ENCODE measurements around the gene KRTAP1-1. TPM values are rescaled to one million over a fixed set of nuclear protein-coding genes. Genes with fewer than 3 reads are reported as not detected.
"Not testable (repeated sequence)": the region's sequence is repeated elsewhere in the genome, so short reads cannot be mapped to it uniquely, and the experiment has no call there.

The KRTAP1-1 gene
- total RNA-seq, 1 experiment from 2014 or later: not detected

DNA sequence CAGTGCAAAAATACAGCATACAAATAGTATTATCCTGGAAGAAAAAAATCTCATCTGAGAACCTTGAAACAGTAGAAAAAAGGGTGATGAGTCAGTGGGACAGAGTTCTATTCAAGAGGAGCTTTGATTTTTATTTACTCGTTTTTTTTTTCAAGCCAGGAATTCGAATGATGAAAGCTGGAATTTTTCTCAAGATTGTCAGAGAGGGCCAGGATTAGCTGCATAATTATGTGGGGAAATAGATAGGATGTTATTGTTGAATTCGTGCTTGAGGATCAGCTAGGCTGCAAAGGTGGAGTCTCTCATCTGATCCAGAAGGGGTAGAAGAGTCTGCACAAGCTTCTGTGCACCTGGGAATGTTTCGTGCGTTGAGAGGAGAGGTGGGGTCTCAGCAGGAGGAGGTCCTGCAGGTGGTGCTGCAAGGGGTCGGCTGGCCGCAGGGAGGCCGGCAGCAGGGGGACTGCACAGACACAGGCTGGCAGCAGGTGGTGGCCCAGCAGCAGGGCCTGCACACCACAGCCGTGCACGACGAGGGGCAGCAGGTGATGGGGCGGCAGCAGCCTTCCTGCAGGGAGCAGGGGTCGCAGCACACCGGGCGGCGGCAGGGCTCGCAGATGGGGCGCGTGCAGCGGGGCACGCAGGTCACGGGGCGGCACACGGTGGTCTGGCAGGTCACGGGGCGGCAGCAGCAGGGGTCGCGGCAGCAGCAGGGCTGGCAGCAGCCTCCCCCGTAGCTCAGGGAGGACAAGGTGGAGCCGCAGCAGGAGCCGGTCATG lies 18.2 kb upstream of the KRTAP1-1 start:
- in situ Hi-C loops (cut with HindIII; ENCODE audit: low pct_unique_long_range_greater_than_20kb, low sequenced_read_pairs): not testable (repeated sequence)

DNA sequence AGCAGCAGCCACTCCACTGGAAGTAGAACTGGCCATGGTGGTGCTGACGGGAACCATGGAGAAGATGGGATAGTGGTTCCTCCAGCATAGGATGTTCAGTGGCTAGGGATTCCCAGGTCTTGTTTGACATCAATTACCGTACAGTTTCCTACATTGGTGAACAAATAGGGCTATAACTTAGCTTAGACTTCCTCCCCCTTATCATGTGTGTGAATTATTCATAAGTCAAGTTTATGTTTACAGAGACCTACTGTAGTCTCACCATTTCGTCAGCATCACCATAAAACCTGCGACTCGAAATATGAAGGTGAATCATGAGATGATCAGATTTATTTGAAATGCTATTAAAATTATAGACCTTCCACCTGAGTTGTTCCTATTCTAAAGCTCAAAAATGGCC lies 17.5 kb upstream of the KRTAP1-1 start:
- in situ Hi-C loops (cut with HindIII; ENCODE audit: low pct_unique_long_range_greater_than_20kb, low sequenced_read_pairs): no loop called here
- DNase-seq (ENCODE audit: low read depth): no peak

More for the DNA sequence above, 18.2 kb upstream of the KRTAP1-1 start:
- DNase-seq (ENCODE audit: low read depth): peak; percentile 86

DNA sequence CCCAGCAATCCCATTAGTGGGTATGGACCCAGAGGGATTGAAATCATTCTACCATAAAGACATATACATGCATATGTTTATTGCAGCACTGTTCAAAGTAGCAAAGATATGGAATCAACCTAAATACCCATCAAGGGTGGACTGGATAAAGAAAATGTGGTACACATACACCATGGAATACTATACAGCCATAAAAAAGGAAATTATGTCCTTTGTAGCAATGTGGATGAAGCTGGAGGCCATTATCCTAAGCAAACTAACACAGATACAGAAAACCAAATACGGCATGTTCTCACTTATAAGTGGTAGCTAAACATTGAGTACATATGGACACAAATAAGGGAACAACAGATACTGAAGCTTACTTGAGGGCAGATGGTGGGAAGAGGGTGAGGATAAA lies 16.3 kb upstream of the KRTAP1-1 start:
- DNase-seq (ENCODE audit: low read depth): no peak
- in situ Hi-C loops (cut with HindIII; ENCODE audit: low pct_unique_long_range_greater_than_20kb, low sequenced_read_pairs): no loop called here

DNA sequence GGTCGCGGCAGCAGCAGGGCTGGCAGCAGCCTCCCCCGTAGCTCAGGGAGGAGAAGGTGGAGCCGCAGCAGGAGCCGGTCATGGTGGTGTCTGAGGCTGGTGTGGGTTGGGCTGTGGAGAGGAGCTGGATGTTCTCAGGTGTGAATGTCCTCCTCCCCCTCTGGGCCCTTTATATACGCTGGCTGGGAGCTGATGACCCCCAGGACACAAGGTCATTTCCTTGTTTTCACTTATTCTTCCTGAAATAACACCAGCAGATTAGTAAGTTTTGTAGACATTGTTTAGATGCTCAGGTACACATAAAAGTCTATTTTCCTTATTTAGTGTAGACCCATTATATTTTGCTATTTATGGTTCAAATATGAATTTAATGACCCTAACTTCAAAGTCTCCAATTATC lies 13.9 kb upstream of the KRTAP1-1 start, which contains the start of gene KRTAP2-2:
KRTAP2-2 (minus strand) TSS at position 101 of the 400 bp plus-strand sequence; CDS start at position 82, 19 bp downstream.
- in situ Hi-C loops (cut with HindIII; ENCODE audit: low pct_unique_long_range_greater_than_20kb, low sequenced_read_pairs): not testable (repeated sequence)

DNA sequence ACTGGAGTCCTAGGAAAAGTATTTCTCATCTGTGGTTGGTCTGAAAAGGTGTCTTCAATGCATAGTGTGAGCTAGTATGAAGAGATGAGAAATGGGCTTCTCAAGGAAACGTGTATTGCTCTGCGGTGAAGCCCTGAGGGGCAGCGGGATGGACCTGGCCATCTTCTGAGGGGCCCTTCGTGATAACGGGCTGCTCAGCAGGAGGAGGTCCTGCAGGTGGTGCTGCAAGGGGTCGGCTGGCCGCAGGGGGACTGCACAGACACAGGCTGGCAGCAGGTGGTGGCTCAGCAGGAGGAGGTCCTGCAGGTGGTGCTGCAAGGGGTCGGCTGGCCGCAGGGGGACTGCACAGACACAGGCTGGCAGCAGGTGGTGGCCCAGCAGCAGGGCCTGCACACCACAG lies 13.3 kb upstream of the KRTAP1-1 start:
- in situ Hi-C loops (cut with HindIII; ENCODE audit: low pct_unique_long_range_greater_than_20kb, low sequenced_read_pairs): not testable (repeated sequence)

More for the DNA sequence above, 13.9 kb upstream of the KRTAP1-1 start, which contains the start of gene KRTAP2-2:
- not testable (repeated sequence) for DNase-seq (ENCODE audit: low read depth)

DNA sequence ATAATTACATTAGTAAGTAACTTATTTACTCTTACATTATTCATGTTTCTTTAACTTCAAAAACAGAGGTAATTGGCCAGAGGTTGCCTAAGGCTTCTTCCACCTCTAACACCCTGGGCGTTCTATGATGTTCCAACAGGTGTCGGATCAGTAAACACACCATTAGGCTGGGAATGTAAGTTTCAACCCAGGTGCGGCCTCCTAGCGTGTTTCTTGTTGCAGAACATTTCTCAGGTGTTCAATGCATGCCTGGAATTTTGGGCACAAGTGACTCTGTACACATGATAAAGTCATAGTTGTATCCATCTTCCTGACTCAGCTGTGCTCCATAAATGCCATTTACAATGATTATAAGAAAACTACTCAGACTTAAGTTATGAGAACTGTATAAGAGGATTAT lies 12.8 kb upstream of the KRTAP1-1 start:
- DNase-seq (ENCODE audit: low read depth): no peak
- in situ Hi-C loops (cut with HindIII; ENCODE audit: low pct_unique_long_range_greater_than_20kb, low sequenced_read_pairs): no loop called here

More for the DNA sequence above, 13.3 kb upstream of the KRTAP1-1 start:
- not testable (repeated sequence) for DNase-seq (ENCODE audit: low read depth)

DNA sequence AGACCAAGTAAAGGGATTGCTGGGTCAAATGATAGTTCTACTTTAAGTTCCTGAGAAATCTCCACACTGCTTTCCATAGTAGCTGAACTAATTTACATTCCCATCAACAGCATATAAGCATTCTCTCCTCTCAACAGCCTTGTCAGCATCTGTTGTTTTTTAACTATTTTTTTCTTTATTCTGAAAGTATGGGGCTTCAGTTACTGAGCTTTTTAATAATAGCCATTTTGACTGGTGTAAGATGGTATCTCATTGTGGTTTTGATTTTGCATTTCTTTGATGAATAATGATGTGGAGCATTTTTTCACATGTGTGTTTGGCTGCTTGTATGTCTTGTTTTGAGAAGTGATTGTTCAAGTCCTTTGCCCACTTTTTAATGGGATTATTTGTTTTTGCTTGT lies 11.3 kb upstream of the KRTAP1-1 start:
- in situ Hi-C loops (cut with HindIII; ENCODE audit: low pct_unique_long_range_greater_than_20kb, low sequenced_read_pairs): no loop called here

DNA sequence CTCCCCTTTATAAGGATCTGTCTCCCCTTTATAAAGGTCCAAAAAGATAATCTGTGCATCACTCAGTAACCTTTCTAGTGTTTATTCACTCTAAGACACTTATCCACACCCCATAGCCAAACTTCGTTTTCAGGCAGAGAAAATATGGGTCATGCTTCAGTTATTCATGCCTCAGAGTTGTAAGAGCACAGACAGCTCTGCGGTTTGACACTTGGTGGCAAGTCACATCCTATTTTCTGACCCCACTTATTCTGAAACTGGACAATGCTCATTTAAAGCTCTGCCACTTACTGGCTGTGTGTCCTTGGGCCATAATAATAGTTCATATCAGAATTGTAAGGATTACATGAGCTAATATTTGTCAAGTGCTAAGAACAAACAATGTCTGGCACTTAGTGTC lies 7.9 kb upstream of the KRTAP1-1 start:
- in situ Hi-C loops (cut with HindIII; ENCODE audit: low pct_unique_long_range_greater_than_20kb, low sequenced_read_pairs): no loop called here
- no peak for DNase-seq (ENCODE audit: low read depth)

More for the DNA sequence above, 11.3 kb upstream of the KRTAP1-1 start:
- DNase-seq (ENCODE audit: low read depth): no peak

DNA sequence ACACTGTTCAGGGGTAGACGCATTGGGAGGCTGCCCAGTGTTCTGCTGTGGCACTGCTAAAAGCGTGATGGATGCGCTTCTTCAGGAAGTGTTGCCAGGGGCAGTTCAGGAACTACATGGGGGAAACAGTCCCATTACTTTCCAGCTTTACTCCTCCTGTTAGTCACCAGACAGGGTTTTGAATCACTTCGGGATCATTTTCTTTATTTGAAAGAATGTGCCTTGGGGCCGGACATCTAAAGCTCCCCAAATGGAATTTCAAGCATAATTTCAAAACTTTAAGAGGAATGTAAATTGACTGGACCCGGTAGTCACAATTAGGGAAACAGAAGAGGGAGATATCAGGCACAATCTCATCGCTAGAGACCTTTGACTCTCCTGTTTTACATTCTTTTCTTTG lies 7.2 kb upstream of the KRTAP1-1 start:
- in situ Hi-C loops (cut with HindIII; ENCODE audit: low pct_unique_long_range_greater_than_20kb, low sequenced_read_pairs): no loop called here
- DNase-seq (ENCODE audit: low read depth): no peak

DNA sequence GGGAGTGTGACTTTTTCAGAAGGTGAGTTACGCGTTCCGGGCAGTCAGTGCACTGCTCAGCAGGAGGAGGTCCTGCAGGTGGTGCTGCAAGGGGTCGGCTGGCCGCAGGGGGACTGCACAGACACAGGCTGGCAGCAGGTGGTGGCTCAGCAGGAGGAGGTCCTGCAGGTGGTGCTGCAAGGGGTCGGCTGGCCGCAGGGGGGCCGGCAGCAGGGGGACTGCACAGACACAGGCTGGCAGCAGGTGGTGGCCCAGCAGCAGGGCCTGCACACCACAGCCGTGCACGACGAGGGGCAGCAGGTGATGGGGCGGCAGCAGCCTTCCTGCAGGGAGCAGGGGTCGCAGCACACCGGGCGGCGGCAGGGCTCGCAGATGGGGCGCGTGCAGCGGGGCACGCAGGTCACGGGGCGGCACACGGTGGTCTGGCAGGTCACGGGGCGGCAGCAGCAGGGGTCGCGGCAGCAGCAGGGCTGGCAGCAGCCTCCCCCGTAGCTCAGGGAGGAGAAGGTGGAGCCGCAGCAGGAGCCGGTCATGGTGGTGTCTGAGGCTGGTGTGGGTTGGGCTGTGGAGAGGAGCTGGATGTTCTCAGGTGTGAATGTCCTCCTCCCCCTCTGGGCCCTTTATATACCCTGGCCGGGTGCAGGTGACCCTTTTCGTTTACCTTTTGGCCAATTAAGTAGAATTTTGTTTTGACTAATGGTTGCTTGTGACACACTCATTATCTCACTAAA lies 5.7 kb upstream of the KRTAP1-1 start, which contains the start of gene KRTAP2-1:
KRTAP2-1 (minus strand) TSS at position 582 of the 731 bp plus-strand sequence; CDS start at position 533, 49 bp downstream.
- in situ Hi-C loops (cut with HindIII; ENCODE audit: low pct_unique_long_range_greater_than_20kb, low sequenced_read_pairs); DNase-seq (ENCODE audit: low read depth): not testable (repeated sequence)

DNA sequence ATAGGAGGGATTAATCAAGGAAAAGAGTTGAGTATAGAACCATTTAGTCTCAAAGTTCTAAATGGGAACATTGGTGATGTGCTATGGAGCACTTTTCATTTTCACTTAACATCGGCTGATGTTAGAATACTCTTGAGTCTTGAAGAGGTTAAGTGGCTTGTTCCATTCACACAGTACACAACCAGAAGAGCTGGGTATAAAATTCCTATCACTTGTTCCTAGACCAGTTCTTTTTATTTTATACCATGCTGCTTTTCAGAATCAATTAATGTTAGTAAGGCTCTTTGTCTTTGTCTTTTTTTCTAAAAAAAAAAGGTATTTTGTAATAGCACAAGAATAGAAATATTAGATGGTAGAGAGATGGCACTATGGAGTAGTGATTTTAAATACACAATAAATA lies 1.7 kb upstream of the KRTAP1-1 start:
- in situ Hi-C loops (cut with HindIII; ENCODE audit: low pct_unique_long_range_greater_than_20kb, low sequenced_read_pairs): no loop called here
- DNase-seq (ENCODE audit: low read depth): no peak

DNA sequence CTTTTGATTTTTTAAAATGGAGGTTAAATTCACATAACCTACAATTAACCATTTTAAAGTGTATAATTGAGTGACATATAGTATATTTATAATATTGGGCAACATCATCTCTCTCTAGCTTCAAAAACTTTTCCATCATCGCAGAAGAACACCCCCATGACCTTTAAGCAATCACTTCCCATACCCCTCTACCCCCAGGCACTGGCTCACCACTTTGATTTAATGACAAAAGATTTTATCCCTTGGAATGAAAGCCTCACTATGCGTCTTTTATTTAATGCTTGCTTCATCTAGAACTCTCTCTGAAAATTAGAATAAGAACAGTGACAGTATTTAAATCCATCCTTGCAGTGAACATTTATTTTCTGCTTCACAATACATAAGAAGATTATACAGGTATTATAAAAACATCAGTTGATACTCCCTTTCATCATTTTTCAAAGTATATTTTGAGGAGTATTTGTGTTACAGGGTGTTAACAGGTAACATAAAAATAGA lies 3.3 kb downstream of the KRTAP1-1 start:
- no peak for DNase-seq (ENCODE audit: low read depth)
- in situ Hi-C loops (cut with HindIII; ENCODE audit: low pct_unique_long_range_greater_than_20kb, low sequenced_read_pairs): no loop called here

DNA sequence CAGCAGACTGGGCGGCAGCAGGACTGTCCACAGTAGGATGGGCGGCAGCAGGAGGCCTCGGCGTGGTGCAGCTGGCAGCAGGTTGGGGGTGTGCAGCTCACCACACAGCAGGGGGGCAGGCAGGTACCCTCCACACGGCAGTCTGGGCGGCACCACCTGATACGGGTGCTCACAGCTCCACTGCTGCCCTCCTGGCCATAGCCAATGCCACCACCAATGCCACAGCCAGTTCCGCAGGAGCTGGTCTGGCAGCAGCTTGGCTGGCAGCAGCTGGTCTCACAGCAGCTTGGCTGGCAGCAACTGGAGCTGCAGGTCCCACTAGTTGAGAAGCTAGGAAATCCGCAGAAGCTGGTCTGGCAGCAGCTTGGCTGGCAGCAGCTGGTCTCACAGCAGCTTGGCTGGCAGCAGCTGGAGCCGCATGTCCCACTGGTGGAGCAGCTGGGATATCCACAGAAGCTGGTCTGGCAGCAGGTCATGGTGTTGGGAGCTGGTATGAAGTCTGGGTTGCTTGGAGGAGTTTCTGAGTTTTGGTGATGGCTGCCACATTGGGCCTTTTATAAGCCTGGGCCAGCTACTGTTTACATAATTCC lies 6.8 kb downstream of the KRTAP1-1 start, which contains the start of gene KRTAP1-3:
KRTAP1-3 (minus strand) TSS at position 529 of the 590 bp plus-strand sequence; CDS start at position 476, 53 bp downstream.
- in situ Hi-C loops (cut with HindIII; ENCODE audit: low pct_unique_long_range_greater_than_20kb, low sequenced_read_pairs): not testable (repeated sequence)

DNA sequence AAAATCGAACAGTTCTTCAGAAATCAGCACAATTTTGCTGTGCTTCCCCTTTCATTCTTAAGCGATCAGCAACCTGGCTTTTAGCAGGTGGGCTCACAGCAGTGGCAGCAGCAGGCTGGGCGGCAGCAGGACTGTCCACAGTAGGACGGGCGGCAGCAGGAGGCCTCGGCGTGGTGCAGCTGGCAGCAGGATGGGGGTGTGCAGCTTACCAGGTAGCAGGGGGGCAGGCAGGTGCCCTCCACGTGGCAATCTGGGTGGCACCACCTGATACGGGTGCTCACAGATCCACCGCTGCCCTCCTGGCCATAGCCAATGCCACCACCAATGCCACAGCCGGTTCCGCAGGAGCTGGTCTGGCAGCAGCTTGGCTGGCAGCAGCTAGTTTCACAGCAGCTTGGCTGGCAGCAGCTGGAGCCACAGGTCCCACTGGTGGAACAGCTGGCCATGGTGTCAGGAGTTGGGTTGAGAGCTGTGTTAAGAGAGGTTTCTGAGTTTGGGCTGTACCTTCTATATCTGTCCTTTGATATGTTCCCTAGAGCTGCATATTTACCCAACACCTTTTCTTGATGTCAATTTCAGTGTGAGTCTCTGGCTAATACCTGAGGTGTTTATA lies 11.5 kb downstream of the KRTAP1-1 start, which contains the start of gene KRTAP1-4:
KRTAP1-4 (minus strand) TSS at position 563 of the 613 bp plus-strand sequence; CDS start at position 446, 117 bp downstream.
- in situ Hi-C loops (cut with HindIII; ENCODE audit: low pct_unique_long_range_greater_than_20kb, low sequenced_read_pairs): no loop called here

More for the DNA sequence above, 6.8 kb downstream of the KRTAP1-1 start, which contains the start of gene KRTAP1-3:
- DNase-seq (ENCODE audit: low read depth): not testable (repeated sequence)

DNA sequence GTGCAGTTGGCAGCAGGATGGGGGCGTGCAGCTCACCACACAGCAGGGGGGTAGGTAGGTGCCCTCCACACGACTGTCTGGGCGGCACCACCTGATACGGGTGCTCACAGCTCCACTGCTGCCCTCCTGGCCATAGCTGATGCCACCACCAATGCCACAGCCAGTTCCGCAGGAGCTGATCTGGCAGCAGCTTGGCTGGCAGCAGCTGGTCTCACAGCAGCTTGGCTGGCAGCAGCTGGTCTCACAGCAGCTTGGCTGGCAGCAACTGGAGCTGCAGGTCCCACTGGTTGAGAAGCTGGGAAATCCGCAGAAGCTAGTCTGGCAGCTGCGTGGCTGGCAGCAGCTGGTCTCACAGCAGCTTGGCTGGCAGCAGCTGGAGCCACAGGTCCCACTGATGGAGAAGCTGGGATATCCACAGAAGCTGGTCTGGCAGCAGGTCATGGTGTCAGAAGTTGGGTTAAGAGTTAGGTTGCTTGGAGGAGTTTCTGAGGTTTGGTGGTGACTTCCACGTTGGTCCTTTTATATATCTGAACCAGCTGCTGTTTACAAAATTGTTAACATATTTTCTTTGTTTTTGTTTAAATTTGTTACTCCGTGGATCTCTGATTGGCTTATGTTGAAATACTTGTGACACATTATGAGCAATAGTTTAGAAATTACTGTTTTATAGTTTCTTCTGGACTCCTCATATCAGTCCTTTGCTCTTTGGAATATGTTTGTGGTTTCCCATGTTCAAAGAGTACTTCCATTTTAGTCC lies 14.4 kb downstream of the KRTAP1-1 start, which contains the start of gene KRTAP1-5:
KRTAP1-5 (minus strand) TSS at position 494 of the 757 bp plus-strand sequence; CDS start at position 441, 53 bp downstream.
- DNase-seq (ENCODE audit: low read depth): no peak
- in situ Hi-C loops (cut with HindIII; ENCODE audit: low pct_unique_long_range_greater_than_20kb, low sequenced_read_pairs): no loop called here

More for the DNA sequence above, 11.5 kb downstream of the KRTAP1-1 start, which contains the start of gene KRTAP1-4:
- DNase-seq (ENCODE audit: low read depth): no peak

DNA sequence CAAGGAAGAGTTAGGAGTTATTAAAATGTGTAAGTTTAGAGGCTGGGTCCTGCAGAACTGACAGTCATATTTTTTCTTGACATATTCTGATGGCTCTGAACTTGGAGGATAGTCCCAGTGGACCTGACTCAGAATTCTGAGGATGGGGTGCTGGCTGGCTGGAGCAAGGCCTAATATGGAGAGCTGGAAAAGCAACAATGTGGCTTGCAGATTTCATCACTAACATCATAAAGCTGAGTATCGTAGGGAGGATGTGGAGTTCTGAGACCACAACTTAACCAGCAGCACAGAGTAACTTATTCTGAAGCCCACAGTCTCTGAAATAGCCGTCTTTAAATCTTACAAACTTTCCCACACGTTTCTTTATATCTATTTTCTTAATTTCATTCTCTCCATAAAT lies 16.6 kb downstream of the KRTAP1-1 start:
- in situ Hi-C loops (cut with HindIII; ENCODE audit: low pct_unique_long_range_greater_than_20kb, low sequenced_read_pairs): no loop called here
- no peak for DNase-seq (ENCODE audit: low read depth)

DNA sequence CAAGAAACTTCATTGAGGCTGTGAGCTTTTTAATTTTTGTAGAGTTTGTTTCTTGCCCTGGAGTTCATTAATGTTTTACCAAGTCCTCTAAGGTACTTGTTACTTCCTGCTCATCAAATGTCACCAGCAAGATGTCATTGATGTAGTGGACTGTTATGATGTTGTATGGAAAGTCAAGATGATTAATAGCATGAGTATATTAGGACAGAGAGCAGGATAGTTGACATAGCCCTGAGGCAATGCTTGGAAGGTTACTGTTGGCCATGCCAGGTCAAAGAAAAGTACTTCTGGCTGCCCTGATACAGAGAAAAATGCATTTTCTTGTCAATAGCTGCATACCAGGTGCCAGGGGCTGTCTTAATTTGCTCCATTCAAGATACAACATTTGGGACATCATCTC lies 20.9 kb downstream of the KRTAP1-1 start:
- peak; percentile 61 for DNase-seq (ENCODE audit: low read depth)
- in situ Hi-C loops (cut with HindIII; ENCODE audit: low pct_unique_long_range_greater_than_20kb, low sequenced_read_pairs): no loop called here
